SIG-M5 (cell line): ENCODE data around the gene ZFP36L2.
"Not testable (repeated sequence)": the region's sequence is repeated elsewhere in the genome, so short reads cannot be mapped to it uniquely, and the experiment has no call there.

ENCODE experiments used
- DNase-seq: peaks from one replicate; lab custom pipeline; 2025; lab: John Stamatoyannopoulos, UW

Gene ZFP36L2

GRCh38 chr2:43207553-43208300 is 18.7 kb downstream of the ZFP36L2 start:
- DNase-seq, result no peak

DNA sequence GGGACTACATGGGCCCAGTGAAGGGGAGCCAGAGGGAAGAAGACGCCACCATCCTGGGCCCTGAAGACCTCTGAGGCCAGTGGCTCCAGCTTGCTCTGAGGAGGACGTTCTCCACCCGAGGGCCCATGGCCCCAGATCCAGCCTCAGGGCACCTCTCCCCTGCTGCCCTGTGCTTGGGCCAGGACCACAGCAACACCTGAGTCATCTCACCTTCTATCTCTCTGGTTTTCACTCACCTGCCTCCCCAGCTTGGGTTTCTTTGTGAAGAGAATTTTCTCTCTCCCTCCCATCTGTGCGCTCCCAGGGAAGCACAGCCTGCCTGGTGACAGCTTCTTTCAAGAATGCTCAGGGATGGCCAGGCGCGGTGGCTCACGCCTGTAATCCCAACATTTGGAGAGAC is 19.8 kb downstream of the ZFP36L2 start:
- DNase-seq, result no peak

- DNase-seq, result no peak
These were observed 23.0 kb downstream of the ZFP36L2 start for GRCh38 chr2:43203373-43203772.

DNA sequence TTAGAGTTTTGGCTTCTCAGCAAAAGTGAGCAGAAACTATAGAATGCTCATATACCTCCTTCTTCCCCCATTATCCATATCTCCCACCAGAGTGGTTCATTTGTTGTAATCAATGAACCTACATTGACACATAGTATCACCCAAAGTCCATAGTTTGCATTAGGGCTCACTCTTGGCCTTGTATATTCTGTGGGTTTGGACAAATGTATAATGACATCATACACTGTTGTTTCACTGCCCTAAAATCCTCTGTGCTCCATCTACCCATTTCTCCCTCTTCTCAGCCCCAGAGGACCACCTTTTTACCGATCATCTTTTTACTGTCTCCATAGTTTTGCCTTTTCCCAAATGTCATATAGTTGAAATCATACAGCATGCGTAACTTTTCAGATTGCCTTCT is 24.1 kb downstream of the ZFP36L2 start:
- no peak for DNase-seq

GRCh38 chr2:43201497-43201896 is 24.9 kb downstream of the ZFP36L2 start:
- no peak for DNase-seq

- DNase-seq, result no peak
These were observed 25.4 kb downstream of the ZFP36L2 start for GRCh38 chr2:43201016-43201415.

GRCh38 chr2:43199492-43200488 is 26.6 kb downstream of the ZFP36L2 start:
- no peak for DNase-seq

DNA sequence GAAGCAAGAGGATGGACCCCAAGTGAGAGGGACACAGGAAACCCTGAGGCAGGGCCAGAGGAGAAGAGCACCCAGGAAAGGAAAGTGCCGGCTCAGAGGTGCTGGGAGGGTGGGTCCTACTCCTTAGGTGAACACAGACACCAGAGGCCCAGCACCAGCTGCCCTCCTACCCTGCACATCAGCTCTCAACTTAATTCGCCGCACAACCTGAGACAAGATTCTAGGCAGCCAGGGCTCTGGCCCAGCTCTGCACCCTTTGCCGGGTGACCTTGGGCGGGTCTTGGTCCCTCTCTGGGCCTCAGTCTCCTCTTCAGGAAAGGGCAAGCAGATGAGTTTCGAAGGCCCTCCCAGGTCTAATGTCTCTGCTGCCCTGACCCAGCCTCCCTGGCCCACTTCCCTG is 28.1 kb downstream of the ZFP36L2 start:
- DNase-seq, result no peak

DNA sequence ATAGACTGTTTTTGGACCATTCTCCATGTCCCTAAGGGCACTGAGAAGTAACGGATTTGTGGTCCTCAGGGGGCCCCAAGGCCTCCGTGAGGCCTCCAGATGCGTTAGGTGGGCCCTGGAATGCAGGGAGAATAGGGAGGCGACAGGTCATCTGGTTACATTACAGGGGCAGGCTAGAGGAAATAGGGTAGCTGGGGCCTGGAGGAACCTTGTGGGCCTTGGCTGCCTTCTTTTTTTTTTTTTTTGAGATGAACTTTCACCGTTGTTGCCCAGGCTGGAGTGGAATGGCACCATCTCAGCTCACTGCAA is 28.9 kb downstream of the ZFP36L2 start:
- no peak for DNase-seq

GRCh38 chr2:43196768-43197587 is 29.4 kb downstream of the ZFP36L2 start:
- no peak for DNase-seq

- DNase-seq, result no peak
These were observed 32.1 kb downstream of the ZFP36L2 start for GRCh38 chr2:43194121-43194869.

DNA sequence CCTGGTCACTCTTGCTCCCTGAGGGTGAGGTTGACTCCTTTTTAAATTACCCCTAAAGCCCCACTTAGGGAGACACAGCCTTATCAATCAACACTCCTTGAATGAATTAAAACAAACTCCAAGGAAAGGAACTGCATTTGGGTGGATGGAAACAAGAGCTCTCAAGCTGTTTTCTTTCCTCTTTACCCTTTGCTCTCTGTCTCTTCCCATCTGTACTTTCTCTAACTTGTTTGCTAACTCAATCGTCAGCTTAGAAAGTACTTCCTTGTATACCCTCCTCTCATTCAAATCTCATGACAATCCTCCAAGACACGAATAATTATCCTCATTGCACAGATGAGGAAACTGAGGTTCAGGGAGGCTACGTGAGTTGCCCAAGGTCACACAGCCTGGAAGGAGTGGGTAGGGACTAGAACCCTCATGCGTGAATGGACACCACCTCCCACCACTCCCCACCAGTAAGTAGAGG is 32.7 kb downstream of the ZFP36L2 start:
- DNase-seq, result no peak

DNA sequence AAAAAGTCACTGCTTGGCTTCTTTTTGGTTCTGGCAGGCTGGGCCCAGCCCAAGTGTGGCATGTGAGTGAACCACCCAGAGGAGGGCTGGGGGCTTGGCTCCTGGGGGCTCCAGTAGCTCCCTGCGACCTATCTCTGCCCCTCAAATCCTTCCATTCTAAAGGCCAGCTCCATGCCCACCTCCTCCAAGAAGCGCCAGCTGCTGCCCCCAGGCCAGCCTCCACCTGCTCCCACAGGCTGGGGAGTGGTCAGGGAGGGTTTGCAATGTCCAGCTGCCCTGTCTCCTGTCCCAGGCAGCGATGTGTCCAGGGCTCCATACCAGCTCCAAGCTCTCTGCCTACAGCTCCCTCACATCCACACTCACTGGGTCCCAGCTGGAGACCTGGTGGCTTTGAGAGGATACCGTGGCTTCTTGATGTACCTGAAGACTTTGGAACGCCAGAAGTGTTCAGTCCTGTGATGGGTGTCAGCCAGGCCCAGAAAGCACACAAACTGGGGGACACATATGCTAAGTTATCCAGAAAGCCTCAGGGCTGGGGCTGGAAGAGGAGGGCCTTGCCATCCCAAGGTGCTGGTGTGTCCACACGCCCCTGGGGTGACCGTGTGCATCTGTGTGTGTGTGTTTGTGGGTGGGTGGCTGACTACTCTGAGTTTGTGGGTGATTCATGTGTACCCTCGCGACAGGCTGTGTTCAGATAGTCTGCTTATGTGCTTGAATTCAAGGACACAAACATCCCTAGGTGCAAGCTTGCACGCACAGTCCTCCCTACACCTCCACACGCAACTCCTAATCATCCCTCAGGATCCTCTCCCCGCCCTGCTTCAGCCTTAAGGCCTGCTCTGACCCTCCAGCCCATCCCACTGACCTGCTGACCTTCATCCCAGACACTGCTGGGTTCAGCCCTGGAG is 33.4 kb downstream of the ZFP36L2 start:
- DNase-seq, result no peak

GRCh38 chr2:43191947-43192516 is 34.4 kb downstream of the ZFP36L2 start:
- no peak for DNase-seq

GRCh38 chr2:43190311-43191052 is 35.9 kb downstream of the ZFP36L2 start:
- DNase-seq, result no peak

DNA sequence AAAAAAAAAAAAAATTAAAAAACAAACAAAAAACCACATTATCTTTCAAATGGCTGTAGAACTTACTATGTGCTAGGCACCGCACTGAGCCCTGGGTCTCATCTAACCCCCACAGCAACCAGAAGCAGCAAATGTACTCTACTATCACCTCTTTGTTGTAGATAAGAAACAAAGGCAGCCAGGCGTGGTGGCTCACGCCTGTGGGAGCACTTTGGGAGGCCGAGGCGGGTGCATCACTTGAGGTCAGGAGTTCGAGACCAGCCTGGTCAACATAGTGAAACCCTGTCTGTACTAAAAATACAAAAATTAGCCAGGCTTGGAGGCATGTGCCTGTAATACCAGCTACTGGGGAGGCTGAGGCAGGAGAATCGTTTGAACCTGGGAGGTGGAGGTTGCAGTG is 36.5 kb downstream of the ZFP36L2 start:
- DNase-seq, result not testable (repeated sequence)

DNA sequence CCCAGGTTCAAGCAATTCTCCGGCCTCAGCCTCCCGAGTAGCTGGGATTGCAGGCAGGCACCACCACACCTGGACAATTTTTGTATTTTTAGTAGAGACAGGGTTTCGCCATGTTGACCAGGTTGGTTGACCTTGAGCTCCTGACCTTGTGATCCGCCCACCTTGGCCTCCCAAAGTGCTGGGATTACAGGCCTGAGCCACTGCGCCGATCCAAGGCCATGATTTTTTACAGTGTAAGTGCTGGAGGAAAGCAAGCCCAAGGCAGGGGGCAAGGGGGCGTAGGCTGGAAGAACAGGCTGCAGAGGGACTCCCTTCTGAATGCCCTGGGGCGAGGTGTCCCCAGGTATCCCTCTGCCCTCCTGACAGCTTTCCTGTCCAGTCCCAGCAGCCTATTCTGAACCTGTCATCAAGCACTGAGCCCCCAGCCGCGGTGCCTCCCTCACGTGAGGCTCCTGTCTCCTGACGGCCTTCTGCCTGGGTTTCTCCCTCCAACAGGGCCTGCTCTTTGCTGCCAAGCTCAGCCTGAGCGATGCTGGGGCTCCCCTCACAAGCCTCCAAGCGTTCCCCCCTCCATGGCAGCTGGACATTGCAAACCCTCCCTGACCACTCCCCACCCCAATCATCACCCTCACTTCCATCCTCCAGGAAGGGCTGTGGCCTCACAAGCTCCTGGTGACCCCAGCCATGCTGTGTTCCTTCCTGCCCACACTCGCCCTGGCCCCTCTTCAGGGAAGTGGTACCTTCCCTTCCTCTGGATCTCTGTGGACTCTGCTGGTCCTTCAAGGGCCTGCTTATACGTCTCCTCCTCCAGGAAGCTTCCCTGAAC is 37.6 kb downstream of the ZFP36L2 start:
- no peak for DNase-seq

DNA sequence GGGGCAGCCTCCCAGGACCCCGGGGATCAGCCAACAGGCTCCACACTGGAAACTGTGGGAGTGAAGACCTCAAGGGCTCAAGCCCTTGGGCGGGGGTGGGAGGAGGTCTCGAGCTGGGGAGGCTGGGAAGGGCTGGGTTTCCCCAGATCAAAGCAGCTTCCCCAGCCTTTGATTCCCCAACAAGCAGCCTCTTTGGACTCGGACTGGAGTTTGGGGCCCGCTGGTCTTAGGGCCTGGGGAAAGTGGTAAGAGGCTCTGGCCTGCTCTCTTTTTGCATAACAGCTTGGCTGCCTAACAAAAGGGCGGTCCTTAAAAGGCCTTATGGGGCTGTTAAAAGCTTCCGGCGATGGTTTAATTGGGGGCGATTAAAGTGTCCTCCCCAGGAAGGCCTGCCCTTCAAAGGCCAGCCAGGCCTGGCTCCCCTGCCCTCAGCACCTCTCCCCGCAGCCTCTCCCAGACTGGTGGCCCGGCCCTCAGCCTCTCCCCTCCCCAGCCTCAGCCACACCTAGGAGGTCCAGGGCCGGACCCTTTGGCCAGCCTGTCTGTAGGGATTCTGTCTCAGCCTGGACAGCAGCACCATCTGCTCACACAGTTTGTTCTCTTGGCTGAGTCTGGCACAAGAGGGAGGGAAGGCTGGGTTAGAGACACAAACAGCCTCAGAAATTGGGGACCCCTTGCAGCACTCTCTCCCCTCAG is 39.6 kb downstream of the ZFP36L2 start:
- DNase-seq, result no peak
